RWPE1 (cell line): ENCODE measurements around the gene TDRD6.

Experiments
- CTCF ChIA-PET: fragments of 350-600 bp; sonication (Branson Sonifier 250); formaldehyde crosslinking; extraction: SDS; loops from one replicate; lab custom pipeline; 2021; lab: Yijun Ruan, JAX
- POLR2A ChIA-PET: fragments of 400-600 bp; formaldehyde crosslinking; extraction: SDS; loops from one replicate; lab custom pipeline; 2020; ENCODE audit warnings: antibody characterized with exemption; ENCODE audit not compliant: low non-redundant PET; lab: Yijun Ruan, JAX
- DNase-seq: peaks from one replicate; pipeline ENCODE4 v3.0.0; 2012; ENCODE audit warnings: low spot score
- H3K27ac ChIP-seq: fragments of 450-650 bp; 2 replicates; pipeline ENCODE4 v1.5.1; 2017
- TF ChIP-seq, protein P1 (sequence below): fragments of 450-650 bp; conservative IDR thresholded peaks from 2 replicates; pipeline ENCODE4 v1.5.1; 2017; ENCODE audit warnings: low read depth, mild to moderate bottlenecking

The TDRD6 gene

DNA sequence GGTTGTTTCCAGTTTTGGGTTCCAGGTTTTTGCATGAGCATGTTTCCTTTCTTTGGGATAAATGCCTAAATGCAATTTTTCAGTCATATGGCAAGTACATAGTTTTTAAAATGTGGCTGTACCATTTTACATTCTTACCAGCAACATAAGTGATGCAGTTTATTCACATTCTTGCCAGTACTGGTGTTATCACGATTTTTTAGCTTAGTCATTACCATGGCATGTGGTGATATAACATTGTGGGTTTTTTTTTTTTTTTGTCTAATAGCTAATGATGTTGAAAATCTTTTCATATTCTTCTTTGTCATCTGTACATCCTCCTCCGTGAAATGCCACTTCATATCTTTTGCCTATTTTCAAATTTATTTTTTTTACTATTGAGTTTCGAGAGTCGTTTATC lies 2.9 kb upstream of the TDRD6 start:
- ChIA-PET CTCF (no interaction called here), POLR2A (no interaction called here)
- H3K27ac ChIP-seq = no peak overlapping the region
- peak; percentile 10 for DNase-seq
- TF ChIP-seq, protein P1, sequence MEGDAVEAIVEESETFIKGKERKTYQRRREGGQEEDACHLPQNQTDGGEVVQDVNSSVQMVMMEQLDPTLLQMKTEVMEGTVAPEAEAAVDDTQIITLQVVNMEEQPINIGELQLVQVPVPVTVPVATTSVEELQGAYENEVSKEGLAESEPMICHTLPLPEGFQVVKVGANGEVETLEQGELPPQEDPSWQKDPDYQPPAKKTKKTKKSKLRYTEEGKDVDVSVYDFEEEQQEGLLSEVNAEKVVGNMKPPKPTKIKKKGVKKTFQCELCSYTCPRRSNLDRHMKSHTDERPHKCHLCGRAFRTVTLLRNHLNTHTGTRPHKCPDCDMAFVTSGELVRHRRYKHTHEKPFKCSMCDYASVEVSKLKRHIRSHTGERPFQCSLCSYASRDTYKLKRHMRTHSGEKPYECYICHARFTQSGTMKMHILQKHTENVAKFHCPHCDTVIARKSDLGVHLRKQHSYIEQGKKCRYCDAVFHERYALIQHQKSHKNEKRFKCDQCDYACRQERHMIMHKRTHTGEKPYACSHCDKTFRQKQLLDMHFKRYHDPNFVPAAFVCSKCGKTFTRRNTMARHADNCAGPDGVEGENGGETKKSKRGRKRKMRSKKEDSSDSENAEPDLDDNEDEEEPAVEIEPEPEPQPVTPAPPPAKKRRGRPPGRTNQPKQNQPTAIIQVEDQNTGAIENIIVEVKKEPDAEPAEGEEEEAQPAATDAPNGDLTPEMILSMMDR = no peak

DNA sequence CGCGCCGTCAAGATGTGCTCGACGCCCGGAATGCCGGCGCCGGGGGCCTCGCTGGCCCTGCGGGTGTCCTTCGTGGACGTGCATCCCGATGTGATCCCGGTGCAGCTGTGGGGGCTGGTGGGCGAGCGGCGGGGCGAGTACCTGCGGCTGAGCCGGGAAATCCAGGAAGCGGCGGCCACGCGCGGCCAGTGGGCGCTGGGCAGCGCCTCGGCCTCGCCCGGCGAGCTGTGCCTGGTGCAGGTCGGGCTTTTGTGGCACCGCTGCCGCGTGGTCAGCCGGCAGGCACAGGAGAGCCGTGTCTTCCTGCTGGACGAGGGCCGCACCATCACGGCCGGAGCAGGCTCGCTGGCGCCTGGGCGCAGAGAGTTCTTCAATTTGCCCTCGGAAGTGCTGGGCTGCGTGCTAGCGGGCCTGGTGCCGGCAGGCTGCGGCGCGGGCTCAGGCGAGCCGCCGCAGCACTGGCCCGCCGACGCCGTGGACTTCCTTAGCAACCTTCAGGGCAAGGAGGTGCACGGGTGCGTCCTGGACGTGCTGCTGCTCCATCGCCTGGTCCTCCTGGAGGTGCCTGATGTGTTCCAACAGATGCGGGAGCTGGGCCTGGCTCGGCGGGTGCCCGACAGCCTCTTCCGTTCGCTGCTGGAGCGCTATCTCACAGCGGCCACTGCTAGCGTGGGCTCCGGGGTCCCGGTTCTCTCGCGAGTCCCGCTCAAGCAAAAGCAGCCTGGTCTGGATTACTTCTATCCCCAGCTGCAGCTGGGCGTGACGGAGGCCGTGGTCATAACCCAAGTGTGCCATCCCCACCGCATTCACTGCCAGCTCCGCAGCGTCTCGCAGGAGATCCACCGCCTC lies 656 bp downstream of the TDRD6 start:
- CTCF ChIA-PET = no interaction called here
- TF ChIP-seq, protein P1 = no peak
- POLR2A ChIA-PET = no interaction called here
- DNase-seq = no peak
- H3K27ac ChIP-seq = no peak overlapping the region

DNA sequence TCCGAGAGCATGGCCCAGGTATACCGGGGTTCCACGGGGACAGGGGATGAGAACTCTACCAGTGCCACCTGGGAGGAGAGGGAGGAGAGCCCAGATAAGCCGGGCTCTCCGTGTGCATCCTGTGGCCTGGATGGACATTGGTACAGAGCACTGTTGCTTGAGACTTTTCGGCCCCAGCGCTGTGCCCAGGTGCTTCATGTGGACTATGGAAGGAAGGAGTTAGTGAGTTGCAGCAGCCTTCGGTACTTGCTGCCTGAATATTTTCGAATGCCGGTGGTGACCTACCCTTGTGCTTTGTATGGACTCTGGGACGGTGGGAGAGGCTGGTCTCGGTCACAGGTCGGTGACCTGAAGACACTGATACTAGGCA lies 1.3 kb downstream of the TDRD6 start:
- ChIA-PET CTCF (no interaction called here), POLR2A (no interaction called here)
- TF ChIP-seq, protein P1 = no peak
- DNase-seq = no peak
- H3K27ac ChIP-seq = no peak overlapping the region

DNA sequence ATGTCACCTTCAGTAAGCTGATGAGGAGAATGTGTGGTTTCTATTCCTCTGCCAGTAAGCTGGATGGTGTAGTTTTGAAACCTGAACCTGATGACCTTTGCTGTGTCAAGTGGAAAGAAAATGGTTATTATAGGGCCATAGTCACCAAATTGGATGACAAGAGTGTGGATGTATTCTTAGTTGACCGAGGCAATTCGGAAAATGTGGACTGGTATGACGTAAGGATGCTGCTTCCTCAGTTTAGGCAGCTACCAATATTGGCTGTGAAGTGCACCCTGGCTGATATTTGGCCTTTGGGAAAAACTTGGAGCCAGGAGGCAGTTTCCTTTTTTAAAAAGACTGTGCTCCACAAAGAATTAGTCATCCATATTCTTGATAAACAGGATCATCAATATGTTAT lies 2.0 kb downstream of the TDRD6 start:
- no peak for DNase-seq
- ChIA-PET POLR2A (no interaction called here), CTCF (interaction anchor here (0.5 to 0.8 kb wide), 5 partner anchors 12 to 645 kb away, joined by 3 to 5 read pairs (median 3); no protein-coding TSS in a partner anchor)
- TF ChIP-seq, protein P1 = no peak
- no peak overlapping the region for H3K27ac ChIP-seq

DNA sequence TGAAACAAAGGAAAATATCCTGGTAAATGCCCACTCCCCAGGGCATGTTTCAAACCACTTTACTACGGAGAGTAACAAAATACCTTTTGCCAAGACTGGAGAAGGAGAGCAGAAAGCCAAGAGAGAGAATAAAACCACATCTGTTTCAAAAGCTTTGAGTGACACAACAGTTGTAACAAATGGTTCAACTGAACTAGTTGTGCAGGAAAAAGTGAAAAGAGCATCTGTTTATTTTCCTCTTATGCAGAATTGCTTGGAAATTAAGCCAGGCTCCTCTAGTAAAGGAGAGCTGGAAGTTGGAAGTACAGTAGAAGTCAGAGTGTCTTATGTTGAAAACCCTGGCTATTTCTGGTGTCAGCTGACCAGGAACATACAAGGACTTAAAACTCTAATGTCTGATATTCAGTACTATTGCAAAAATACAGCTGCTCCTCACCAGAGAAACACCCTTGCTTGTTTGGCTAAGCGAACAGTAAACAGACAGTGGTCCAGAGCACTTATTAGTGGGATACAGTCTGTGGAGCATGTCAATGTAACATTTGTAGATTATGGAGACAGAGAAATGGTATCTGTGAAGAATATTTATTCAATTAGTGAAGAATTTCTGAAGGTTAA lies 2.6 kb downstream of the TDRD6 start:
- TF ChIP-seq, protein P1 = no peak
- ChIA-PET POLR2A (no interaction called here), CTCF (interaction anchor here (0.5 to 0.8 kb wide), 5 partner anchors 12 to 645 kb away, joined by 3 to 5 read pairs (median 3); no protein-coding TSS in a partner anchor)
- DNase-seq = no peak
- no peak overlapping the region for H3K27ac ChIP-seq

DNA sequence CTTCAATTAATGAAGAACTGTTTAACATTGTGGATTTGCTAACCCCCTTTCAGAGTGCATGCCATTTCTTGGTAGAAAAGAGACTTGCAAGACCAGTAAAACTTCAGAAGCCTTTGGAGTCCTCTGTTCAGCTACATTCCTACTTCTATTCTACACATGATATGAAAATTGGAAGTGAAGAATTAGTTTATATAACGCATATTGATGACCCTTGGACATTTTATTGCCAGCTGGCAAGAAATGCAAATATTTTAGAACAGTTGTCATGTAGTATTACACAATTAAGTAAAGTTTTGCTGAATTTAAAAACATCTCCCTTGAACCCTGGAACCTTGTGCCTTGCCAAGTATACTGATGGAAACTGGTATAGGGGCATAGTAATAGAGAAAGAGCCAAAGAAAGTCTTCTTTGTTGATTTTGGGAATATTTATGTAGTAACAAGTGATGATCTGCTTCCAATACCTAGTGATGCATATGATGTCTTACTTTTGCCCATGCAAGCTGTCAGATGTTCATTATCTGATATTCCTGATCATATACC lies 3.3 kb downstream of the TDRD6 start:
- no peak for DNase-seq
- POLR2A ChIA-PET = no interaction called here
- TF ChIP-seq, protein P1 = no peak
- no peak overlapping the region for H3K27ac ChIP-seq
- CTCF ChIA-PET = interaction anchor here (0.6 kb wide), 1 partner anchor 266 kb away, joined by 3 read pairs; no protein-coding TSS in a partner anchor
